ENCODE results near the gene NAA60. TPM values are rescaled to one million over a fixed set of nuclear protein-coding genes. Genes with fewer than 3 reads are reported as not detected.

The NAA60 gene
- total and polyA plus RNA-seq, 9 of the 15 experiments (the other 6 are each of a cell fraction or from before 2014, with no cell fraction given), result 2.1 to 49.4 (median 10.3) TPM

GRCh38 chr16:3532741-3533140 is 89.3 kb downstream of the NAA60 start:
- FAIRE-seq, result no peak
- 0 out of 4 replicates have a peak overlapping the region, but pooled peaks of 1 of the 2 experiments have one; percentile 45 for H3K9ac ChIP-seq (ENCODE audit: insufficient read depth in 1 of 2, low read depth in 2 of 2, low read length in 2 of 2)
- intact Hi-C loops (cut with micrococcal nuclease) (no loop called here), in situ Hi-C loops (cut with MboI) (no loop called here)
- no peaks in the 10 kb centered on the region for H3K4me1 ChIP-seq (replicated peaks in 1 of 2; ENCODE audit: control insufficient read depth in 2 of 2, insufficient read depth in 2 of 2, low read length in 2 of 2)
- no peak overlapping the region for H3K27ac ChIP-seq (ENCODE audit: extremely low read depth, low read depth, low read length)
- no peak overlapping the region for H2AFZ ChIP-seq (ENCODE audit: low read depth, low read length)
- no peak overlapping the region for H3K4me2 ChIP-seq (ENCODE audit: insufficient read depth, low read length)
- no TSS peak for BruUV-seq (replicated peaks)
- no peaks in the 10 kb centered on the region for H3K36me3 ChIP-seq (ENCODE audit: control insufficient read depth, insufficient read depth, low read length)
- H3K27me3 ChIP-seq (ENCODE audit: control insufficient read depth in 2 of 2, insufficient read depth in 2 of 2, low read length in 2 of 2), result no peaks in the 10 kb centered on the region
- 64% methylated on average over 11 of the region's 12 CpGs for WGBS (ENCODE audit: insufficient coverage, low coverage, missing lambda C conversion rate)
- POLR2A ChIA-PET, result no interaction called here
- H4K20me1 ChIP-seq (replicated peaks; ENCODE audit: control insufficient read depth, insufficient read depth, low read length), result no peaks in the 10 kb centered on the region
- no peak for DNase-seq (ENCODE audit: extremely low read depth in 1 of 4, low spot score in 3 of 4)
- ATAC-seq, result no peak
- CTCF ChIA-PET (ENCODE audit: low intra/inter-chr PET ratio), result no interaction called here
- no peaks in the 10 kb centered on the region for H3K9me3 ChIP-seq (replicated peaks; ENCODE audit: control insufficient read depth, insufficient read depth, low read depth, low read length)
- H3K79me2 ChIP-seq (ENCODE audit: control insufficient read depth, insufficient read depth, low read length), result no peaks in the 10 kb centered on the region
- TF ChIP-seq FOXM1 (IDR thresholded peaks at IDR 0.05; ENCODE audit: low read depth) (no peak), FOXM1 (CRISPR knock-in tag; IDR thresholded peaks at IDR 0.05; ENCODE audit: low read depth) (no peak), MECOM (CRISPR knock-in tag; IDR thresholded peaks at IDR 0.05) (no peak), ZNF324 (CRISPR knock-in tag; IDR thresholded peaks at IDR 0.05) (no peak), SMARCA4 (IDR thresholded peaks at IDR 0.05) (no peak), ZNF586 (CRISPR knock-in tag; conservative IDR thresholded peaks at IDR 0.05) (no peak), HMGN3 (IDR thresholded peaks at IDR 0.05; ENCODE audit: borderline replicate concordance, extremely low read depth, insufficient read length, low read depth, low read length) (no peak)
- H3K4me3 ChIP-seq, result no peak overlapping the region
- H3K9me1 ChIP-seq (ENCODE audit: control insufficient read depth, insufficient read depth, low read length), result peaks cover 3% of the 10 kb centered on the region

GRCh38 chr16:3534126-3534525 is 90.6 kb downstream of the NAA60 start:
- ATAC-seq, result no peak
- in situ Hi-C loops (cut with MboI), result no loop called here
- Histone ChIP-seq H3K4me3 (no peak overlapping the region), H3K27ac (ENCODE audit: extremely low read depth, low read depth, low read length) (no peak overlapping the region), H3K27me3 (ENCODE audit: control insufficient read depth in 2 of 2, insufficient read depth in 2 of 2, low read length in 2 of 2) (no peaks in the 10 kb centered on the region), H3K4me1 (replicated peaks in 1 of 2; ENCODE audit: control insufficient read depth in 2 of 2, insufficient read depth in 2 of 2, low read length in 2 of 2) (no peaks in the 10 kb centered on the region), H3K36me3 (ENCODE audit: control insufficient read depth, insufficient read depth, low read length) (no peaks in the 10 kb centered on the region), H3K4me2 (ENCODE audit: insufficient read depth, low read length) (no peak overlapping the region), H3K79me2 (ENCODE audit: control insufficient read depth, insufficient read depth, low read length) (no peaks in the 10 kb centered on the region), H3K9ac (ENCODE audit: insufficient read depth in 1 of 2, low read depth in 2 of 2, low read length in 2 of 2) (no peak overlapping the region; a peak in 1 of 4 replicates), H3K9me3 (replicated peaks; ENCODE audit: control insufficient read depth, insufficient read depth, low read depth, low read length) (no peaks in the 10 kb centered on the region), H2AFZ (ENCODE audit: low read depth, low read length) (no peak overlapping the region), H4K20me1 (replicated peaks; ENCODE audit: control insufficient read depth, insufficient read depth, low read length) (0 out of 2 replicates have a peak, but pooled peaks cover 3% of the 10 kb centered on the region), H3K9me1 (ENCODE audit: control insufficient read depth, insufficient read depth, low read length) (peaks cover 3% of the 10 kb centered on the region)
- POLR2A ChIA-PET, result interaction anchor here (0.6 kb wide), 1 partner anchor 19 kb away, joined by 3 read pairs; no protein-coding TSS in a partner anchor
- CTCF ChIA-PET (ENCODE audit: low intra/inter-chr PET ratio), result no interaction called here
- 63% methylated on average over 9 of the region's 10 CpGs for WGBS (ENCODE audit: insufficient coverage, low coverage, missing lambda C conversion rate)
- BruUV-seq (replicated peaks), result no TSS peak
- no peak for DNase-seq (ENCODE audit: extremely low read depth in 1 of 4, low spot score in 3 of 4)
- no peak for FAIRE-seq
- intact Hi-C loops (cut with micrococcal nuclease), result no loop called here
- TF ChIP-seq ERF (CRISPR knock-in tag; IDR thresholded peaks at IDR 0.05), result no peak
- TF ChIP-seq ZNF668 (CRISPR knock-in tag; IDR thresholded peaks at IDR 0.05), result no peak
- TF ChIP-seq ELK1 (CRISPR knock-in tag; IDR thresholded peaks at IDR 0.05), result no peak
- TF ChIP-seq ARID4B (CRISPR knock-in tag; IDR thresholded peaks at IDR 0.05), result no peak
- no peak for TF ChIP-seq CREB1 (IDR thresholded peaks at IDR 0.05)
- TF ChIP-seq CREB1 (CRISPR knock-in tag; IDR thresholded peaks at IDR 0.05), result no peak
